Karpas-422 (cell line): ENCODE measurements around the gene CLEC9A. TPM values are rescaled to one million over a fixed set of nuclear protein-coding genes. Genes with fewer than 3 reads are reported as not detected.

ENCODE experiments used
- DNase-seq: peaks from one replicate; pipeline ENCODE4 v3.0.0-alpha.2; 2015
- H2AFZ ChIP-seq: fragments of 200-600 bp; sonication (generic); 2 replicates; pipeline ENCODE4 v1.6.1; 2014; ENCODE audit warnings: antibody characterized with exemption, low read length, mixed read lengths
- H3K27ac ChIP-seq: fragments of 200-600 bp; sonication (generic); 2 replicates; pipeline ENCODE4 v1.5.1; 2014; ENCODE audit warnings: mild to moderate bottlenecking, low read length, moderate library complexity
- H3K27me3 ChIP-seq: fragments of 200-600 bp; sonication (generic); 2 replicates; pipeline ENCODE4 v1.6.1; 2014; ENCODE audit warnings: low read length, mixed read lengths
- H3K36me3 ChIP-seq: fragments of 200-600 bp; sonication (generic); 2 replicates; pipeline ENCODE4 v1.6.1; 2014; ENCODE audit warnings: low read length, mixed read lengths; ENCODE audit not compliant: insufficient read depth
- H3K4me1 ChIP-seq: fragments of 200-600 bp; sonication (generic); 2 replicates; pipeline ENCODE4 v1.6.1; 2014; ENCODE audit warnings: mild to moderate bottlenecking, low read length, mixed read lengths
- H3K4me2 ChIP-seq: fragments of 200-600 bp; sonication (generic); 2 replicates; pipeline ENCODE4 v1.6.1; 2014; ENCODE audit warnings: low read length, low read depth, mild to moderate bottlenecking; ENCODE audit not compliant: poor library complexity, severe bottlenecking
- H3K4me3 ChIP-seq: fragments of 200-600 bp; sonication (generic); 2 replicates; pipeline ENCODE4 v1.5.1; 2014; ENCODE audit warnings: mild to moderate bottlenecking, antibody characterized with exemption, low read length, mixed read lengths
- H3K79me2 ChIP-seq: fragments of 200-600 bp; sonication (generic); 2 replicates; pipeline ENCODE4 v1.6.1; 2014; ENCODE audit warnings: mild to moderate bottlenecking, low read length, mixed read lengths
- H3K9ac ChIP-seq: fragments of 200-600 bp; sonication (generic); 2 replicates; pipeline ENCODE4 v1.6.0; 2014; ENCODE audit warnings: low read length
- H3K9me2 ChIP-seq: fragments of 200-600 bp; sonication (generic), shearing (Covaris generic); replicated peaks from 2 replicates; pipeline ENCODE4 v1.6.0; 2014; ENCODE audit warnings: mild to moderate bottlenecking, low read length, moderate library complexity; ENCODE audit not compliant: insufficient read depth
- H3K9me3 ChIP-seq: fragments of 300-700, 200-600 bp; sonication (generic); 2 replicates; pipeline ENCODE4 v1.6.1; 2014; ENCODE audit warnings: low read length, mixed read lengths
- H4K20me1 ChIP-seq: fragments of 200-600 bp; sonication (generic); 2 replicates; pipeline ENCODE4 v1.6.1; 2014; ENCODE audit warnings: mild to moderate bottlenecking, antibody characterized with exemption, low read length, low read depth; ENCODE audit not compliant: insufficient read depth
- total RNA-seq: library from RNA; depleted of rRNA; stranded (reverse); fragments of >200 nt; shearing (Covaris generic); gene quantifications from 2 replicates; pipeline ENCODE4 v1.2.3, GENCODE V29; 2014; ENCODE audit warnings: low replicate concordance; rRNA removed

CLEC9A gene
- total RNA-seq: not detected in 2 replicates

DNA sequence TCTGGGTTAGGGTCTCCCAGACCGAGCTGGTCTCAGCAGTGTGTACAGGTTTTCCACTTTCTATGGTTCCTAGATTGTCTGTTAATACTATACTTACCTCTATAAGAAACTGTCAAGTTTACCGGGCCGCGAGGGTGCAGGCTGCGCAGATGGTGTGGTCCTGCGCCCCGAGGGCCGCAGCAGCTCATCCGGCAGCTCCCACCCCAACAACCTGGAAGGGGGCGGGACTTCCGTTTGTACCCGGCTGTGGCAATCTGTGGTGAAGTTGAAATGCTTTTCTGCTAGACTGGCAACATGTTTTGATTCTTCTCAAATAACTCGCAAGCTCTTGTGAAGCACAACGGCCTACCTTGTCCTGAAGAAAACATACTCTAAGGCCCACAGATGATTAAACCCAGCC lies at the start of gene CLEC9A:
CLEC9A (plus strand) TSS at position 237 of the 400 bp plus-strand sequence. CDS start 22,006 bp downstream, outside the sequence.
- H3K79me2 ChIP-seq: no peaks in the 10 kb centered on the region
- H3K27ac ChIP-seq: no peak within 1 kb of the TSS
- no peak within 1 kb of the TSS for H3K9ac ChIP-seq
- H3K4me3 ChIP-seq: no peak within 1 kb of the TSS
- H3K4me1 ChIP-seq: no peaks in the 10 kb centered on the region
- no peaks in the 10 kb centered on the region for H3K27me3 ChIP-seq
- no peaks in the 10 kb centered on the region for H3K9me2 ChIP-seq
- H4K20me1 ChIP-seq: no peaks in the 10 kb centered on the region
- no peak within 1 kb of the TSS for H2AFZ ChIP-seq
- no peak within 1 kb of the TSS for H3K4me2 ChIP-seq
- no peaks in the 10 kb centered on the region for H3K9me3 ChIP-seq
- no peak for DNase-seq
- H3K36me3 ChIP-seq: no peaks in the 10 kb centered on the region

DNA sequence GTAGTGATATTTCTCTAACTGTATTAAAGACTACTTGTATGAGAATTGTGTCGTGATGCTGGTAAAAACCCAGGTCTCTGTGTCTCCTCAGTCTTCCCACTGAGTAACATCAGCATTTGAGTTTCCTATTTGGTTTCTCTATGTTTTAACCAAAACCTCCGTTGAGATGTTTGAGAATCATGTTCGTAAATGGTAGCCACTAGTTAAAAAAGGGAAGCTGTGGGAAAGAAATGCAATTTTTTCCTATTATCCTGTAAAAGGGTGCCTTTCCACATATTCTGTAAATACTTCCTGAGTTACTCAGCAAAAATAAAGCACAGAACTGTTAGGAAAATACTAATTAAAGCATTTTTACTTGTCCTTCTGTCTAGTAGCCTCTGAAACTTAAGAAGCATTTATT lies 38.6 kb upstream of the CLEC9A start:
- peaks cover 8% of the 10 kb centered on the region for H3K4me1 ChIP-seq
- no peaks in the 10 kb centered on the region for H3K9me2 ChIP-seq
- no peak overlapping the region for H2AFZ ChIP-seq
- H3K36me3 ChIP-seq: no peaks in the 10 kb centered on the region
- H3K4me3 ChIP-seq: no peak overlapping the region
- no peak overlapping the region for H3K4me2 ChIP-seq
- H3K79me2 ChIP-seq: no peaks in the 10 kb centered on the region
- H3K27me3 ChIP-seq: no peaks in the 10 kb centered on the region
- no peaks in the 10 kb centered on the region for H3K9me3 ChIP-seq
- no peak overlapping the region for H3K27ac ChIP-seq
- DNase-seq: no peak
- no peaks in the 10 kb centered on the region for H4K20me1 ChIP-seq
- H3K9ac ChIP-seq: no peak overlapping the region

DNA sequence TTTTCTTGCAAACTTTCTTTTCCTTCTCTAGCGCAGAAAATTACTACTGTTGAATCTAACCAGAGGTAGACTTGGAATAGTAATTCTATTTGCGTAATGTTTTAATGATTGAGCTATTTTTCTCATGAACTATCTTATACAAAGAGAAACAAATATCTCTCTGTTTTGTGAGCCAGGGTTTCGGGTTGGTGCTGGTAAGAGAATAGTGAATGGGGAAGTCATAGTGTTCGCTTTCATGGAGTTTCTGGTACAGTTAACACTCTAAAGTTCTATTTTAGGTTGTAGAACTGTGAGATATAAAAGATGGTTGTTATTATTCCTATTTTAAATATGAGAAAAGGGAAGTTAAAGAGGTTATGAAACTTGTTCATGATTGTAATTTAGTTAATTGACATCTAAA lies 38.2 kb upstream of the CLEC9A start:
- H2AFZ ChIP-seq: no peak overlapping the region
- H3K9me3 ChIP-seq: no peaks in the 10 kb centered on the region
- no peak overlapping the region for H3K4me3 ChIP-seq
- H3K4me1 ChIP-seq: peaks cover 8% of the 10 kb centered on the region
- peak; percentile 42 for DNase-seq
- H3K27ac ChIP-seq: no peak overlapping the region
- H3K4me2 ChIP-seq: no peak overlapping the region
- H4K20me1 ChIP-seq: no peaks in the 10 kb centered on the region
- H3K79me2 ChIP-seq: no peaks in the 10 kb centered on the region
- no peak overlapping the region for H3K9ac ChIP-seq
- H3K9me2 ChIP-seq: no peaks in the 10 kb centered on the region
- H3K27me3 ChIP-seq: no peaks in the 10 kb centered on the region
- no peaks in the 10 kb centered on the region for H3K36me3 ChIP-seq

DNA sequence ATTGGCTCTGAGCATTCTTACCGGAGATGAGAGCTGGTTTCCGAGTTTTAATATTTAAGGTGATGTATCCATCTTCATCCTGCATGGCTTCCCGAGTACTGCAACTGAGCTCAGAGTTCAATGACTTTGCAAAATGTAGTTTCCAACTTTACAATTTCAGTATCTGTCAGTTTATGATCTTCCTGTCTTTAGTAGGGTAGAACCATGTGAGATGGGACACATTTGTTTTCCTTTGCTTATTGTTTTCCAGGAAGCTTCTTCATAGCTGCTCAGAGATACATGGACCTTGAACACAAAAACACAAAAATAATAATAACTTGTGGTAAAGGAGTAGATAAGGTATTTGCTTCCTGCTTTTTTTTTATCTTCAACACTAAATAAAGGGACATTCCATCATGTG lies 31.5 kb upstream of the CLEC9A start, which contains the start of gene CLEC1B:
CLEC1B (minus strand) TSS at position 106 of the 400 bp plus-strand sequence; CDS start at position 85, 21 bp downstream.
- H3K27me3 ChIP-seq: no peaks in the 10 kb centered on the region
- H3K9ac ChIP-seq: no peak within 1 kb of the TSS

DNA sequence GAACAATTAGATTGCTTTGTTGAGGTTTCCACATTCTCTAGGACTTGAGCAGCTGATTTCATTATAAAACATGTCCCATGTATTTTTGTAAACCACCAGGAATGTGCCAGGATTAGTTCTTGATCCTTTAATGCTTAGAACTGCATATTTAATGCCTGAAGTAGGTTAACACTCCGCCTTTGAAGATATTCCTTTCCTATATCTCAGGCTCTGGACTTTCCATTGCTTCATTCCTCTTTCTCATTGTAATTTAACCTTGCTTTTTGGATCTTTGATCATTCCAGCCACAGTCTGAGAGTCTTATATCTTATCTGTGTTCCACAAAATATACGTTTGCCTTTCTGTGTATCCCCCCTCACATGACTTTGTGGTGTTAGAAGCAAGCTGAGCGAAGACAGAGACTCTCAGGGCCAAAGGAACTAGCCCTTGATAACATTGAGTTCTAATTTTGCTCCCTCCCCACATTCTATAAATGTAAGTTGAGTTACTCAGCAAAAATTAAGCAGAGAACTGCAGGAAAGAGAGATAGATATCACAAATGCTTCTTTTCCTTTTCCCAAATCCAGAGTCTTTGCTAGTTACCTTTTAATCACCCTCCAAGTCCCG lies 29.2 kb upstream of the CLEC9A start:
- H3K27ac ChIP-seq: no peak overlapping the region
- H3K79me2 ChIP-seq: no peaks in the 10 kb centered on the region
- no peaks in the 10 kb centered on the region for H4K20me1 ChIP-seq
- no peak overlapping the region for H3K9ac ChIP-seq
- H3K4me3 ChIP-seq: no peak overlapping the region
- no peak for DNase-seq
- no peak overlapping the region for H2AFZ ChIP-seq
- H3K4me2 ChIP-seq: no peak overlapping the region
- H3K4me1 ChIP-seq: no peaks in the 10 kb centered on the region
- no peaks in the 10 kb centered on the region for H3K27me3 ChIP-seq
- H3K9me3 ChIP-seq: no peaks in the 10 kb centered on the region
- H3K9me2 ChIP-seq: no peaks in the 10 kb centered on the region
- H3K36me3 ChIP-seq: no peaks in the 10 kb centered on the region

More for the DNA sequence above, 31.5 kb upstream of the CLEC9A start, which contains the start of gene CLEC1B:
- no peak within 1 kb of the TSS for H3K27ac ChIP-seq
- no peaks in the 10 kb centered on the region for H4K20me1 ChIP-seq
- H3K4me3 ChIP-seq: no peak within 1 kb of the TSS
- H3K9me2 ChIP-seq: no peaks in the 10 kb centered on the region
- no peak for DNase-seq
- H3K9me3 ChIP-seq: no peaks in the 10 kb centered on the region
- no peaks in the 10 kb centered on the region for H3K4me1 ChIP-seq
- no peaks in the 10 kb centered on the region for H3K36me3 ChIP-seq
- no peaks in the 10 kb centered on the region for H3K79me2 ChIP-seq
- no peak within 1 kb of the TSS for H3K4me2 ChIP-seq
- H2AFZ ChIP-seq: no peak within 1 kb of the TSS

DNA sequence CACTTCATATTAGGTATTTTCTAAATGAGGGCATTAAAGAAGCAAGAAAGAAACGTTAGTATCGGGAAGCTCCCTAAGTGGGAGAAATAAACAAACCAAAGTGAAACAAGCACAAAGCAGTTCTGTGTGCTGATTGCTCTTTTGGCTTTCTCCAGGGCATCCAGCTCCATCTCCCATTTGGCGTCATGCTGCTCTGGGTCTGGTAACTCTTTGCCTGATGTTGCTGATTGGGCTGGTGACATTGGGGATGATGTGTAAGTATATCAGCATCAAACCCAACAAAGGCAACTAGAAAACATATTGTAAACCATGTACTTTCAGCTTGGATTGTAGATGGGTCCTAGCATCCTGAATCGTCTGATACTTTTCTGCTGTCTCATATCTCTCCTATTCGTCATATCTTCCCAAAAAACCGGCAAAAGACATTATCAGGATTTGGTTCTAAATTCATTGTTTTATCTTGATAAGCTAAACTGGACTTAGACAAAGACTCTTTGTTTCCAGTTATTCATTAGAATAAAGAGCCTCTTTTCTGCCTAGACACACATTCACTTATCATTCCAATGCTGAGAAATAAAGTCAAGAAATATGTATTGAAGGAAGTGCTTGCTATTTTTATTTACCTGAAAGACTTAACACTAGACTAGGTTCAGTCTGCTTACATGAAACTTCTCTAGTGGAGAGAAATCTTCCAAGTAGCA lies 17.7 kb upstream of the CLEC9A start:
- H3K27me3 ChIP-seq: no peaks in the 10 kb centered on the region
- no peaks in the 10 kb centered on the region for H4K20me1 ChIP-seq
- no peak for DNase-seq
- H3K36me3 ChIP-seq: no peaks in the 10 kb centered on the region
- no peak overlapping the region for H3K4me2 ChIP-seq
- H3K79me2 ChIP-seq: no peaks in the 10 kb centered on the region
- H2AFZ ChIP-seq: no peak overlapping the region
- H3K27ac ChIP-seq: no peak overlapping the region
- no peak overlapping the region for H3K4me3 ChIP-seq
- no peaks in the 10 kb centered on the region for H3K9me2 ChIP-seq
- H3K4me1 ChIP-seq: no peaks in the 10 kb centered on the region
- no peaks in the 10 kb centered on the region for H3K9me3 ChIP-seq
- H3K9ac ChIP-seq: no peak overlapping the region

DNA sequence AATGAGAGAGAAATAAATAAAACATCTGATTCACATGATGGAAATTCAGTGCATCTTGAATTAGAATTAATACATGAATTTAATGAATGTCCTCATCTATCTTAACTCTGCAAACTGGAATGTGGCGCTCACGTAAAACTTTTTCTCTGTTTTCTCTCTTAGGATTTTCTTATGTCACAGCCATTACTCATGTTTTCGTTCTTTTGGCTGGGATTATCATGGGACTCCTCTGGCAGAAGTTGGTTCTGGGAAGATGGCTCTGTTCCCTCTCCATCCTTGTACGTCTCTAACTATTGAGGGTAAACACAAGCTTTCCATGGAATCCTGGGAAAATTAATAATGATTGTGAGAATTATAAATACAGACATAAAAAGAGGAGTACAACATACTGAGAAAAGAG lies 15.0 kb upstream of the CLEC9A start:
- H3K27ac ChIP-seq: no peak overlapping the region
- no peak overlapping the region for H2AFZ ChIP-seq
- H4K20me1 ChIP-seq: no peaks in the 10 kb centered on the region
- H3K9me3 ChIP-seq: no peaks in the 10 kb centered on the region
- H3K4me3 ChIP-seq: no peak overlapping the region
- H3K36me3 ChIP-seq: no peaks in the 10 kb centered on the region
- H3K9ac ChIP-seq: no peak overlapping the region
- no peaks in the 10 kb centered on the region for H3K9me2 ChIP-seq
- no peaks in the 10 kb centered on the region for H3K27me3 ChIP-seq
- no peak for DNase-seq
- no peaks in the 10 kb centered on the region for H3K4me1 ChIP-seq
- no peak overlapping the region for H3K4me2 ChIP-seq
- H3K79me2 ChIP-seq: no peaks in the 10 kb centered on the region

DNA sequence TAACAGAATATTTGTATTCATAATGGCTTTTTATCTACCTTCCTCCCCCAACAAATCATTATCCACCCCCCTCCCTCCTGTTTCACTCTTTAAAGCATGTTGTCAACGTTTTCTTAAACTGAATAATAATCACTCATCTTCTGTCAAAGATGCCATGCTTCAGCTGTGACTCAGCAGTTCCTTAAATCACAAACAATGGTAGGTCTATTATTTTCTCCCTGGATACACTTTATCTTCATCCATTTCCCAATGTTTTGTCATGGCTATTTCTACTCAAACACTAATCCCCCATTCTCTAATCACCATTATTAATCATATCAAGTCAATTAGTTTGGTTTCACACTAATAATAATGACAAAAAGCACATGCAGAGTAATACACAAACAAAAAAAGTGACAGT lies 13.6 kb upstream of the CLEC9A start:
- H3K36me3 ChIP-seq: no peaks in the 10 kb centered on the region
- no peak overlapping the region for H3K9ac ChIP-seq
- H3K4me1 ChIP-seq: no peaks in the 10 kb centered on the region
- H3K9me2 ChIP-seq: no peaks in the 10 kb centered on the region
- H2AFZ ChIP-seq: no peak overlapping the region
- no peak overlapping the region for H3K27ac ChIP-seq
- no peaks in the 10 kb centered on the region for H3K9me3 ChIP-seq
- no peak overlapping the region for H3K4me2 ChIP-seq
- no peak overlapping the region for H3K4me3 ChIP-seq
- no peaks in the 10 kb centered on the region for H3K27me3 ChIP-seq
- H4K20me1 ChIP-seq: no peaks in the 10 kb centered on the region
- DNase-seq: no peak
- H3K79me2 ChIP-seq: no peaks in the 10 kb centered on the region
